Measurements from ENCODE around the gene FAAP100.
"Not testable (repeated sequence)": the region's sequence is repeated elsewhere in the genome, so short reads cannot be mapped to it uniquely, and the experiment has no call there.

Gene FAAP100, protein sequence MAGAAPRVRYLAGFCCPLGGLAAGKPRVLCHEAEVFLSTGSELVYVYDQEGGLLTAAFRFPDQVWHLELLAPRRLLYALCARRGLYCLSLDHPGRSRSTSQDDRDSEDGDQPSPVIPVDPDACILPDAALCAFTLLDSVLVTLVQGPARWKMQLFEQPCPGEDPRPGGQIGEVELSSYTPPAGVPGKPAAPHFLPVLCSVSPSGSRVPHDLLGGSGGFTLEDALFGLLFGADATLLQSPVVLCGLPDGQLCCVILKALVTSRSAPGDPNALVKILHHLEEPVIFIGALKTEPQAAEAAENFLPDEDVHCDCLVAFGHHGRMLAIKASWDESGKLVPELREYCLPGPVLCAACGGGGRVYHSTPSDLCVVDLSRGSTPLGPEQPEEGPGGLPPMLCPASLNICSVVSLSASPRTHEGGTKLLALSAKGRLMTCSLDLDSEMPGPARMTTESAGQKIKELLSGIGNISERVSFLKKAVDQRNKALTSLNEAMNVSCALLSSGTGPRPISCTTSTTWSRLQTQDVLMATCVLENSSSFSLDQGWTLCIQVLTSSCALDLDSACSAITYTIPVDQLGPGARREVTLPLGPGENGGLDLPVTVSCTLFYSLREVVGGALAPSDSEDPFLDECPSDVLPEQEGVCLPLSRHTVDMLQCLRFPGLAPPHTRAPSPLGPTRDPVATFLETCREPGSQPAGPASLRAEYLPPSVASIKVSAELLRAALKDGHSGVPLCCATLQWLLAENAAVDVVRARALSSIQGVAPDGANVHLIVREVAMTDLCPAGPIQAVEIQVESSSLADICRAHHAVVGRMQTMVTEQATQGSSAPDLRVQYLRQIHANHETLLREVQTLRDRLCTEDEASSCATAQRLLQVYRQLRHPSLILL

DNA sequence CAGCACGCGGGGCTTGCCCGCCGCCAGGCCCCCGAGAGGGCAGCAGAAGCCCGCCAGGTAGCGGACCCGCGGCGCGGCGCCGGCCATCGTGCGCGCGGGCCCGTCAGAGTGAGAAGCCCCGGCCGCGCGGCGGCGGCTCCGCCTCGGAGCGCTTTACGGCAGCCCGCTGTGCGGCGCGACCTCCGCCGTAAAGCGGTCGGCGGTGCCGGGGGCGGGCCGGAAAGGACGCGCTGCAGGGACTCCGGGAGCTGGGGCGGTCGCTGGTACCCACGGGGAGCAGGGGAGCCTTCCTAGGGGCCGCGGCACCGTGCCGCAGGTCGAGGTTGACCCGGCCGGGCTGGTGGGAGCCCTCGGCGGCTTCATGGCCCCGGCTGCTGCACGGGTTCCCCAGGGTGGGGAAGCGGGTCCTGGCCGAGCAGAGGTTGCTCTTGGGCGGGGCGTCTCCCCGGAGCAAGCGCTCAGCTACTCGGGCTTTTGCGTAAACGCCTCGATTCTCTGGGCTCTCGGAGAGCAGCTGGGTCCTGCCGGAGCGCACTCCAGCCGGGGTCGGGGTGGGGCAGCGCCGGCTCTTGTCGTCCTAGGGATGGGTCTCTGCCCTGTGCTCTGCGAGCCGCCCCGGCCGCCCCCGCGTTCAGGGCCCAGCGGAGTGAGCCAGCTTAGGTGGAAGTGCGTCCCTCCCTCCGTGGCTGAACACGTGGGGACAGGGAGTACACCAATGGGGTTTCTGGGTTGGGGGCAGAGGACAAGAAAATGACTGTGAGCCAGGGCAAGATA lies at the start of gene FAAP100:
FAAP100 (minus strand) TSS at position 110 of the 774 bp plus-strand sequence; CDS start at position 87, 23 bp downstream.
- peak; percentile 52 to 75 for DNase-seq (ENCODE audit: low read depth in 2 of 2)

DNA sequence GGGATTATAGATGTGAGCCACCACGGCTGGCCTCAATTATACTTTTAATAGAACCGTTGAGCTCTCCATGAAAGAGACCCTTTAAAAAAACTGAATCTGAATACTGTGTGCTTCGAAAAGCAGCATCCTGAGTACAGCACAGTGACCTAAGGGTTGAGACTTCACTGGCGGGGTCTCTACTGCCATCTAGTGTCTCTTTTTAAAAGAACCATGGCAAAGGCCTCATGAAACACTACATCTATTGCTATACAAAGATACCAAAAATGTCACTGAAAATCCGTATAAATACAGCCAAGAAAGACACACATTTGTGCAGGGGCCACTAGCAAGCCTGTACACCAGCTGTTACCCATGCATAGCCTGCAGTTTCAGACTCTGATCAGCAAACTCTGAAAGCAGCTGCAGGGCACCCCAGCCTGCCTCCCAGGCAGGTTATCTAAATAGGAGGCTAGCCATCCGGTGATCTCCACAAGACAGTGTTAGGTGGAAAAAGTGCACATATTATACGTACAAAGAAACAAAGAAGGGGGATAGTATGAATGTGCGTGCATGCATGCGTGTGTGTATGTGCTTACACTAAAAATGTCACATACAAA lies 49.5 kb upstream of the FAAP100 start:
- peak in 1 of 2 donors; percentile 27 for DNase-seq (ENCODE audit: low read depth in 2 of 2)

DNA sequence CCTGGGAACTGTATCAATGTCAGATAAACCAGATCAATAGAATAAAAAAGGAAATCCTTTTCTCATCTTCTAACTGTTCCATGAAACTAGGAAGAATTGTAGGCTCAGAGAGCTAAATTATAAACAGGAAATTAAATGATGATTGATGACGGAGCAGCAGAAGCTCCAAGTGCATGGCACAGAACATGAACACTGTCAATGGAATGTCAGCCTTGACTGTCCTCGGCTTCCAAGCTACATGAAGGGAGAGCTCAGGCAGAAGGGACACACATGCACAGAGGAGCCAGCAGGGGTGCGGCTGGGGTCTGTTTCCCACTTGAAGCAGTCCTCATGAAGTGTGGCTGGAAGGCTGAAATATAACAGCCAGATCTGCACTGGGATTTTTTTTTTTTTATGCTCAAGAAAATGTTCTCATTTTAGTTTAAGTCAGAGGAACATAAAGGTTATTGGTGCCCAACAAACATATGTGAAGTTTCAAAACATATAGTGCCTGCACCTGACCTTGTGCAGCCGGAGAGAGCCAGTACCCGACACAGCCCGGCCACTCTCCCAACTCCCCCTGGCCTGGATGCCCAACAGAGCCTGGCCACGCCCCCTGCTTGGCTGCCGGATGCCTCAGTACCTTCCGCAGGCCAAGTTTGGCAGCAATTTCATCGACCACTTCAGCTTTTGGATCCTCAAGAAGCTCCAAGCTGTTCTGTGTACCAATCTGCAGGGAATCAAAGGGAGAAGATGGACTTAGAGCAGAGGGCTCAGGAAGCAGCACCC lies 47.8 kb upstream of the FAAP100 start:
- no peak for DNase-seq (ENCODE audit: low read depth in 2 of 2)

DNA sequence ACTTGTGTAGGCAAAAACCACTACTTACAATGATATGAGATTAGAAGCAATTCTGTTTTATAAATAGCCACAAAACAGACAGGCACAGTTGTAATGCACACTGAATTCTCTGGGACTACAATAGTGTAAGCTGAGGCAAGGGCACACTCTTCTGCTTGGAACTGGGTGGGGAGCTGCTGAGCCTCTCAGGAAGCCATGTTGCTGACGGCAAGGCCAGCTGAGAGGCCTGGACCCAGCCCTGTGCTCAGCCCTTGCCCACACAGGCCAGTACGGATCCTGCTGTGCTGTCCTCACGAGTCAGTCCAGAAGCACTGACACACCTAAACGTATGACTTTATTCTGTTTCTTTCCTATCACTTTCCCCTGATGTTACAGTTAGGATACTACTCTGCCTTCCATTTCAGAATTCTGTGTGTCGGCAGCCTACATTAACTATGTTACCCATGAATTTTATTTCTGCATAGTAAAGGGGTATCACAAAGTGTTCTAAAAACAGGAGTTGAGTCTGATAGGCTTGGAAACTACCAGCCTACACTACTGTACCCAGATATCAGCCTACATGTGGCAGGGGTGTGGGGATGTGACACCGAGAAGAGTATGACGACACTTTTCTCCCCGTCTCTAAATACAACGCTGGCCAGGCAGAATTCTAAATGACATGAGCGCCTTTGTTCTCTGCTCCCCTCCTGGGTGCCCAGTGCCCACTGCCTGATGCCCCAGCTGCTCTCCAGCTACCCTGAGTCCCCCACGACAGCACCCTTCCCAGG lies 41.1 kb upstream of the FAAP100 start:
- no peak for DNase-seq (ENCODE audit: low read depth in 2 of 2)

DNA sequence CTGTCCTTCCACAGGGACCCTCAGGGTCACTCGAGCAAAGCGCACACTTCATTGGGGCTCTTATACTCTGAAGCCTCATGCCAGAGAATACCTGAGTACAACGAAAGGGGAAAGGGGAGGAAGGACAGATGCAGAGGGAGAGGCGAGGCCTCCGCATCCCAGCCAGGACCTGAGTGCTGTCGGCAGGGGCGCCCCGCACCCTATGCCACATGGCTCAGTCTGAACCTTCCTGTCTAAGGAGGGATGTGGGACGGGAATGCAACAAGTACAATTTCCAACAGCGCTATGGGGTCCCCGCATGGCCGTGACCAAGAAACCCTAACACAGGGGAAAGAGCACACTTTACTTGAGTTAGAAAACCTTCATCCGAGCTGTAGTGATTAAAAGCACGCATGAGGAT lies 39.8 kb upstream of the FAAP100 start:
- no peak for DNase-seq (ENCODE audit: low read depth in 2 of 2)

DNA sequence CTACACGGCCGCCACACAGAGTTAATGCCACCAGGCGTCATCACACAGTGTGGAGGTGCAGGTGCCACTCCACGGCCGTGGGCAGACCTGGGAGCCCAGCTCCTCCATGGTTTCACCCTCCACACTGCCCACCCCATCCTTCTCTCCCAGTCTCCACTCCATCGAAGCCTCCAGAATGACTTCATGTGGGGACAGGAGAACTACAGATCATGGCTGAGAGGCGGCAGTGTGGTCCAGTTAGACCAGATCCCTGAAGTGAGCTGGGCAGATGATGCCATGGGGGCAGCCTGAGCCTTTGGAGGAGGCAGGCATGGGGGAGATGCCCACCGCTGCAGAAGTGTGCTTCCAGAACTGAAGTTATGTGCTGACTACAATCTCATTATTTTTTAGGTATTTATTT lies 38.0 kb upstream of the FAAP100 start:
- DNase-seq (ENCODE audit: low read depth in 2 of 2), result no peak

DNA sequence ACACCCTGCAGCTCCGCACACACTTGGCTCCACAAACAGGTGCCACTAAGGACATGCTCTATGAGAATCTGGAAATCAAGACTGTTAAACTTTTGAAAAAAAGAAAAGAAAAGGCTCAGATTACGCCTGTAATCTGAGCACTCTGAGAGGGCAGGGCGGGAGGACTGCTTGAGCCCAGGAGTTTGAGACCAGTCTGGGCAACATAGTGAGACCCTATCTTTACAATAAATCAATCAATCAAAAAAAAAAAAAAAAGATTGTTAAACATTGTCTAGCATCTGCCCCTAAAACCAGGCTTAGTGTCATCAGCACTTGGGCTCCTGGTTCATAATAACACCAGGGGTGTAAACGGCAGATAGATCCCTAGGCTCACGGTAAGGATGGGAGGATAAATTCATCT lies 37.5 kb upstream of the FAAP100 start:
- no peak for DNase-seq (ENCODE audit: low read depth in 2 of 2)

DNA sequence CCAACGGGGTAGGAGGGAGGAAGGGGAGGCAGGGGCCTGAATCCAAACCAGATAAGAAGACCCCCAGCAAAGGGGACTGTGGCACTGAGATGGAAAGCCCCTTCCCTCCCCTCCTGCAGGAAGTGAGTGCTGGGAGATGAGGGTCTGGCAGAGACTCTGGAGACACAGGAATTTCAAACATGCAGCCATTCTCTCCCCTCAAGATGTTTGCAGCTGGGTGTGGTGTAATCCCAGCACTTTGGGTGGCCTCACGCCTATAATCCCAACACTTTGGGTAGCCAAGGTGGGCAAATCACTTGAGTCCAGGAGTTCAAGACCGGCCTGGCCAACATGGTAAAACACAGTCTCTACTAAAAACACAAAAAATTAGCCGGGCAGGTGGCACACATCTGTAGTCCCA lies 33.9 kb upstream of the FAAP100 start:
- no peak for DNase-seq (ENCODE audit: low read depth in 2 of 2)

DNA sequence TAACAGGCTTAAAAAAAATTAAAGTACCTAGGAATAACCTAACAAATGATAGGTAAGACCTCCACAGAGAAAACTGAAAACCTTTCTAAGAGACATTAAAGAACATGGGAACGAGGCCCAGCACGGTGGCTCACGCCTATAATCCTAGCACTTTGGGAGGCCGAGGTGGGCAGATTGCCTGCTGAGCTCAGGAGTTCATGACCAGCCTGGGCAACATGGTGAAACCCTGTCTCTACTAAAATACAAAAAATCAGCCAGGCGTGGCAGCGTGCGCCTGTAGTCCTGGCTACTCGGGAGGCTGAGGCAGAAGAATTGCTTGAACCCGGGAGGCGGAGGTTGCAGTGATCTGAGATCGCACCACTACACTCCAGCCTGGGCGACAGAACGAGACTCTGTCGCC lies 32.6 kb upstream of the FAAP100 start:
- not testable (repeated sequence) for DNase-seq (ENCODE audit: low read depth in 2 of 2)

DNA sequence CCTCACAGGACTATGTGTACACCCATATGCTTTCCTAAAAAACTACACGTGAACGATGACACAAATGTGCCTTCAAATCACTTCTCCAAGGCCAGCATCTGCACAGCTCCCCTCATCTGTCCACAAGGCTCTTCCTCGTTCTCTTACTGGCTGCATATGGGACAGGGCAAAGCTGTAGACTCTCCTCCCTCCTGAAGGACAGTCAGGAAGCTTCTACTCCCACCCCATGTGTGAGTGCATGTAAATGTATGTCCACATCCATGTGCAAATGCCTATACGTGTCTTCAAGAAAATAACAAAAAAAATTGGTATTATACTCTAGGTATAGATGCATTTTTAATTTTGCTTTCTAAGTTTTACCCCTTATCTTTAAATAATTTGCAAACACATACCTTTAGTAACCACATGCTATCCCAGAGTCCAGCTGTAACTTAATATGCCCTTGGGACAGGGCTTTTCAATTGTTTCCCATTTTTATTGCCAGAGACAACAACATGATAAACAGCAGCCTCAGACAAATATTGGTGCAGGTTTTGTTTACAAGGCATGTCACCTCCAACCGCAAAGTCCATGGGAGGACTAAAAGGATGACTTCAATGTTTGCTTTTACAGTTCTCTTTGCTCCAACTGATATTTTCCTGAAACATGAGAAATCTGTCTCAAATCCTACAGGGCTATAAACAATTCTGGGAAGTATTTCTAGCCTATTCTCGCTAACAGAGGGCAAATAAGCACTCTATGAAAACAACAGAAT lies 31.6 kb upstream of the FAAP100 start:
- DNase-seq (ENCODE audit: low read depth in 2 of 2), result no peak

DNA sequence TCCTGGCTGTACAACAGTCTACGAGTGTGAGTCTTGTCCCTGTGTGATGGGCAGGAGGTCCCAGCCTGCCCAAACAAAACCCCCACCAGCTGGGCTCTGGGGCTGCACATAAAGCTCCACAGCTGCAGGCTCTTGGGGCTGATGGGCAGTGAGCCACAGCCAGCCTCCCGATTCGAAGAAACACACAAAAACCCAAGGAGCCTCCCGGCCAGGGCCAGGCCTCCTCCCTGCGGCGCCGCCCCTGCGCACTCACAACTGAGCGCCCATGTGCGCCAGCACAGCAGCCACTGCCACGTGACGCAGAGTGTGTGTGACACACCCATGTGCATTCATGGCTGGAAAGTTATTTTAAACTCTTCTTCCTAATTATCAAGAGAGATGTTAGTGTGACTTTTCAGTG lies 30.6 kb upstream of the FAAP100 start:
- no peak for DNase-seq (ENCODE audit: low read depth in 2 of 2)

DNA sequence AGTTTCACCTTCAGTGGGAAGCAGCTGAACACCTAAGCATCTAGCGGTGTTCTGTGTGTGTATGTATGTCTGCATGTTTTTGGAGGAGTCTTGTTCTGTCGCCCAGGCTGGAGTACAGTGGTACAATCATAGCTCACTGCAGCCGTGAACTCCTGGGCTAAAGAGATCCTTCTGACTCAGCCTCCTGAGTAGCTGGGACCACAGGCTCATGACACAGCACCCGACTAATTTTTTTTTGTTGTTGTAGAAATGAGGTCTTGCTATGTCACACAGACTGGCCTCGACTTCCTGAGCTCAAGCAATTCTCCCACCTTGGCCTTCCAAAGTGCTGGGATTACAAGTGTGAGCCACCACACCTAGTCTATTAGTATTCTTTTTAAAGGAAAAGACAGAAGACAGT lies 30.2 kb upstream of the FAAP100 start:
- no peak for DNase-seq (ENCODE audit: low read depth in 2 of 2)

DNA sequence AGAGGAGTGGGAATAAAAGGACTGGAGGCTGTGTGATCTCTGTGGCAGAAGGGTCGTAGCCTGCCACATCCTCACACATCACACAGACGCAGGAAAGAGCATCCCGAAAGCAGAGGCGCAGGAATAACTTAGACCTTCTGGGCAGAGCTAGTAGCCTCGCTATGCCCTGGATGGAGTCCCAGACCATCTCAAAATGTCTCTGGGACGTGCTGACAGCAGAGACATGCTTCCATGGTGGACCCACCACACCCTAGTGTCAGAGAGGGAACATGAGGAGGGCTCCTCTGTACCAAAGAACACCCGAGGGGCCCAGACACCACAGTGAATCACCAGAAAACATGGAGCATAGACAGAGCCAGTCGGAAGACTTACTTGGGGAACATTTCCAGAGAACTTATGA lies 29.6 kb upstream of the FAAP100 start:
- no peak for DNase-seq (ENCODE audit: low read depth in 2 of 2)

DNA sequence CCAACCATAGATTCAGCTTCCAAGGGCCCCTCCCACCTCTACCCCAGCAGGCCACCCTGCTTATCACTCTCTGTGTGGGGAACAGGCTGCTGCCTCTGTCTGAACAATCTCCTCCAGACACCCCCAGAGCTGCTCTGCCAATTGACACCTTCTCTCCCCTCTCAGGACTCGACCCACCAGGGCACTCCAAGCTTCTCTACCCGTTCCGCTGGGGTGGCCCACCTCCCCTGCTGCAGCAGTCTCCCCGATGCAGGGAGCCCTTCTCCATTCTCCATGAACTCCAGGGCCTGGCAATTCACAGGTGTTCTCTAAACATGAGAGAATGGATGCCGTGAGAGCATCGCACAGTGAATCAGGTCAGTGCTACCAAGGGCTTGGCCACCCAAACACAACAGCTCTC lies 28.3 kb upstream of the FAAP100 start:
- no peak for DNase-seq (ENCODE audit: low read depth in 2 of 2)

DNA sequence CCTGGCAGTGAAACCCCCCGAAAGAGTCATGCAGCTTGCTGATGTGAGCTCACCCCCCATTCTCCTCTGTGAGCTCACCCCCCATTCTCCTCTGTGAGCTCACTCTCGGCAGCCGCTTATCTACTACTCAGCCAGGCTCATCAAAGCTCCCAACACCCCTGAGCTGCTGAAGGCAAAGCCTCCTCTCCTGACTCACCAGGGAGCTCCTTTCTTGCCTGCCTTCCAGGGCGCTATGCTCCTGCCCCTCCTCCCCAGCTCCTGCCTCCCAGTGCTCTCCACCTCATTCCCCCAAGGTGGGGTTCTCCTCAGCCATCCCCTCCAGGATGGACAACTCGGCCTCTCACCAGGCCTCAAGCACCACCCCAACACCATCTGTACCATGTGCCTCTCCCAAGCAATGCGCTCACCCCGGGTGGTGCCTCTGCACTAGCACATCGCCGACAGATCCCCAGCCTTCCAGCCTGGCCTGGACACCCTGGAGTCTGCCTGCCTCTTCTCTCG lies 27.7 kb upstream of the FAAP100 start:
- no peak for DNase-seq (ENCODE audit: low read depth in 2 of 2)

DNA sequence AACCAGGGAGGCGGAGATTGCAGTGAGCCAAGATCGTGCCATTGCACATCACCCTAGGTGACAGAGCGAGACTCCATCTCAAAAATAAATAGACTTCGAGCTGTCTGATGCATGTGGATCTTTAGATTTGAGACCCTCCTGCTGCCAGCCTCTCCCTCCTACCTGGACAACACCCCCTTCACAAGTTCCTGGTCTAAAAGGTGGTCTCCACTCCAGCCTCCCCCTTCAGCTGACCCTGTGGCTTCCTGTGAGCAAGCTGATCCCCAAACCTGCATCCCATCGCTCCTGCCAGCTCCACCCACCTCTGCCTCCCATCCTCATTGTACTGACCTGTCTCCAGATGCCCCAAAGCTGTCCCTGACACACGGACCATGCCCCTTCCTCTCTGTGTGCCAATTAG lies 27.1 kb upstream of the FAAP100 start:
- no peak for DNase-seq (ENCODE audit: low read depth in 2 of 2)

DNA sequence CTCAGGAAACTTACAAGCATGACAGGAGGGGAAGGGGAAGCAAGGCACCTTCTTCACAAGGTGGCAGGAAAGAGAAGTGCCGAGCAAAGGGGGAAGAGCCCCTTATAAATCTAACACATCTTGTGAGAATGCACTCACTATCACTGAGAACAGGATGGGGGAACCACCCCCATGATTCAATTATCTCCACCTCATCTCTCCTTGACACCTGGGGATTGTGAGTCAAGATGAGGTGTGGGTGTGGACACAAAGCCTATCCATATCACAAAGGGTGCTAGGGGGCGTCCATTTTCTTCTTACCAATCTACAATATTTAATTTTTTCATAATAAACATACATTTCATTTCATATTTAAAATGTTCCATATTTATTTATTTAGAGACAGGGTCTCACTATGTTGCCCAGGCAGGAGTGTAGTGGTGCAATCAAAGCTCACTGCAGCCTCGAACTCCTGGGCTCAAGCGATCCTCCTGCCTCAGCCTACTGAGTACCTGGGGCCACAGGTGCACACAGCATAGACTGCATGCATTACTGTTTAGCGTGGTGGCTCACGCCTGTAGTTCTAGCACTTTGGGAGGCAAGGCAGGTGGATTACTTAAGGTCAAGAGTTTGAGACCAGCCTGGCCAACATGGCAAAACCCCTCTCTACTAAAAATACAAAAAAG lies 26.5 kb upstream of the FAAP100 start:
- DNase-seq (ENCODE audit: low read depth in 2 of 2), result no peak

DNA sequence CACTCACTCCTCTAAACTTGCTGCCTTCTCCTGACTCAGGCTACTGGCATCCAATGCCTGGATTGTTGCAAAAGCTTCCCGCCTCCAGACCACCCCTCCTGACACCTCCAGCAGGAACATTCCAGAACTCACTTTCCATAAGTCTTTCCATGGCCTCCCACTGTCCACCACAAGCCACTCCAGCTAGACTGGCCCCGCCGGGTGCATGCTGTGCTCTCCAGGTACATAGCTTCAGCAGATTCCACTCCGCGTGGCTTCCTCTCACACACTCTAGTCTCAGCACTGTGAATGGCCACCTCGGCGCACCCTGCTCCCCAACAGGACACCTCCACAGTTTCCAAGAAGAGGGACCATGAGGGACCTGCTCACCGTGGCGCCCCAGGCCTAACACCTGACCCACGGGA lies 25.9 kb upstream of the FAAP100 start:
- DNase-seq (ENCODE audit: low read depth in 2 of 2), result no peak

All from stimulated activated CD8-positive, alpha-beta memory T cell treated with anti-CD3 and anti-CD28 coated beads, Interleukin-15, amount 100 ng/mL, for 4 hours (primary cell).